Hematopoietic multipotent progenitor cell treated with erythropoietin and hydrocortisone succinate and interleukin-3 and kit ligand, for 4 days (in vitro differentiated cells): ENCODE measurements around the gene ENPP1.

Experiments
- DNase-seq: peaks from one replicate; pipeline ENCODE4 v3.0.0-alpha.2; 2015

The ENPP1 gene

DNA sequence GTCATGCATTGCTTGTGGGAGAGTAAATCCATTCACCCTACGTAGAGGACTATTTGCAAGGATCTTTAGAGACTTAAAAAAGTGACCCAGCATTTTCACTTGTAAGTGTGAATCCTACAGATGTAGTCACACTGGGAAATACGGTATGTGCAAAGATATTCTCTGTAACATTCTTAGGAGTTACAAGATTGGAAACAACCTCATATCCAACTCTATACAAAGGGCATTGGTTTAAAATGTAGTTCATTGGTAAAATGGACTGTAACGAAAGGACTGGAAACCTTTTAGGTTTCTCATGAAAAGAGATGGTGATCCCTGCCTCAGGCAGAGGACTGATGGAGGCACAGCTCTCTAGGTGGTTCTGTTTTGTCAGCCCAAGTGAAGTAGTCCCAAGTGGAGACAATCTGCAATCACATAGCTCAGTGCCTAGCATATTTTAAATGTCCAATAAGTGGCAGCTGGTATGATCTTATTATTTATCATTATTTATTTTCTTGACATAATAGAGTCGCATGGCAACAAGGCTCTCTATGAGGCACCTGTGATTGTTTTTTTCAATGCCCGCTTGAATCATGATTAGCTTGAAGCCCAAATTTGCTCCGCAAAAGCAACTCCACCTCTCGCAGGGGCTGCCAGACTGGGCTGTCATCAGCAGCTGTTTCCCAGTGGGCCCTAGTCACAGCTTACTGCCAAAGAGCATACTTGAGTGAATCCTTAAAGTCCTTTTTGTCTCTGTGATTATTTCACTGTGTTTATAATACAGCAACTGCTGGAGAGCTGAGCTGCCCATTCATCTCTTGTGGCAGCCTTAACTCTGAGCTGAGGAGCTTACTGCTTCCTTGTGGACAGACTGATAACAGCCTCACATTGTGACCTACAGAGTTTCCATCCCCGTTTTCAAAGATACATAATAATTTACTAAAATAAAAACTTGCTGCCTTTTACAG lies 19.8 kb upstream of the ENPP1 start:
- no peak for DNase-seq

DNA sequence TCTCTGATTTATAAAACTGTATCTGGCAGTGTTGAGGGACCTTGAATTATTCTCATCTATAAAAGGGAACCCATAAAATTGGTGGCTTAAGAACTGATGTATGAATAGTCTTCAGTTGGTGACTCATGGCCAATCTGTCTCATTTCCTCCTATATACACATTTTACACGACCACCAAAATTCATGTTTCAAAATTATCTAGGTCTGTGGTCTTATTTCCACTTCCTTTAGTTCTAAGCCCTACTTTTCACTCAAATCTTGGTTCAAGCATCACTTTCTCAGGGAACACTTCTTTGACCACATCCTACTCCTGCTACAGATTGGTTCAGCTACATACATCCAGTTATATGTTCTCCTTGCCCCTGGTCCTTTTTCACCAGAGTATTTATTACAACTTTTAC lies 18.6 kb upstream of the ENPP1 start:
- DNase-seq = peak; percentile 22

DNA sequence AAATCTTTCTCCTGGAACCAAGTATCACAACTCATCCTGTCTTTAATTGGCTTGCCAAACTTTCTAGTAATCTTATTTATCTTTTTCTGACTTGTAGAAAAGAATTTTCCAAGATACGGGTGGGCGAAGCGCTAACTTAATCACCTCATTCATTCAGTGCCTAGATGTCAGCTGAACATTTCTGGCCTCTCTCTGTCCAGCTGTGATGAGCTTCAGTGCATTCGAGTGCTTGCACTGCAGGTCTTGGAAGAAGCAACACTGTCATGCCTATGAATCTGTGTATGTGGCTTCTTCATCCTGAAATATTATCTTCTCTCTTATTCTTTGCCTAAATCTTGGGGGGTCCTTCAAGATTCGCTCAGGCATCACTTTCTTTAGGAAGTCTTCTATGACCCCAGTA lies 16.3 kb upstream of the ENPP1 start:
- DNase-seq = no peak

DNA sequence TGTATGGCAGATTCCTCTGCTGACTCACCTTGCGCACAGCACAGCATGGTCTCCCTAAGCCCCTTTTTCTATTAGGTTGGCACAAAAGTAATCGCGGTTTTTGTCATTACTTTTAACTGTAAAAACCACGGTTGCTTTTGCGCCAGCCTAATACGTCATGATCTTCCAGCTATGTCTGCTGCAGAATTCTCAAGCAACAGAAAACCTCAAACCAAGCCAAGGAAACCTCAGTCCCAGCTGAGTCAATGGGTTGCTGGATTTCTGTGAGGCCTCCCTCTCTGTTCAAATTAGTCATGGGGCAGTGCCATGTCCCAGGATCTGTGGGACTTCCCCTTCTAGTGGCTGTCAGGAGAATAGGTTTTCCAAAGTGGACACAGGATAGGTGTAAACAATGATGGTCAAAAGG lies 15.7 kb upstream of the ENPP1 start:
- DNase-seq = no peak

DNA sequence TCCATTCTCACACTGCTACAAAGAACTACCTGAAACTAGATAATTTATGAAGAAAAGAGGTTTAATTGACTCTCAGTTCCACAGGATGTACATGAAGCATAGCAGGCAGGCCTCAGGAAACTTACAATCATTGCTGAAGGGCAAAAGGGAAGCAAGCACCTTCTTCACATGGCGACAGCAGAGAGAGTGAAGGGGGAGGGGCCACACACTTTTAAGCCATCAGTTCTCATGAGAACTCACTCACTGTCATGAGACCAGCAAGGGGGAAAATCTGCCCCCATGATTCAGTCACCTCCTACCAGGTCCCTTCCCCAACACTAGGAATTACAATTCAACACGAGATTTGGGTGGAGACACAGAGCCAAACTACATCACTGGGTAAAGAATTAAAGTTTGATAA lies 12.5 kb upstream of the ENPP1 start:
- no peak for DNase-seq

DNA sequence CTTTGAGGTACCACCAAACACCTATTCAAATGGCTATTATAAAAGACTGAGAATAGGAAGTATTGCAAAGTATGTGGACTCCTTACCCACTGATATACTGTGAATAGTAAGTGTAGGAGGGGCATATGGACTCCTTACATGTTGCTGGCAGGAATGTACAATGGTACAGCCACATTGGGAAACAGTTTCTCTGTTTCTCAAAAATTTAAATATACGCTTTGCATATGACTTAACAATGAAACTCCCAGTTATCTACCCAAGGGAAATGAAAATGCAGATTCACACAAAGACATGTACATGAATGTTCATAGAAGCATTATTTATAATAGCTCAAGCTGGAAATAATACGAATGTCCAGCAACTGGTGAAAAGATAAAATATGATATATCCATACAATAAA lies 5.5 kb upstream of the ENPP1 start:
- no peak for DNase-seq

DNA sequence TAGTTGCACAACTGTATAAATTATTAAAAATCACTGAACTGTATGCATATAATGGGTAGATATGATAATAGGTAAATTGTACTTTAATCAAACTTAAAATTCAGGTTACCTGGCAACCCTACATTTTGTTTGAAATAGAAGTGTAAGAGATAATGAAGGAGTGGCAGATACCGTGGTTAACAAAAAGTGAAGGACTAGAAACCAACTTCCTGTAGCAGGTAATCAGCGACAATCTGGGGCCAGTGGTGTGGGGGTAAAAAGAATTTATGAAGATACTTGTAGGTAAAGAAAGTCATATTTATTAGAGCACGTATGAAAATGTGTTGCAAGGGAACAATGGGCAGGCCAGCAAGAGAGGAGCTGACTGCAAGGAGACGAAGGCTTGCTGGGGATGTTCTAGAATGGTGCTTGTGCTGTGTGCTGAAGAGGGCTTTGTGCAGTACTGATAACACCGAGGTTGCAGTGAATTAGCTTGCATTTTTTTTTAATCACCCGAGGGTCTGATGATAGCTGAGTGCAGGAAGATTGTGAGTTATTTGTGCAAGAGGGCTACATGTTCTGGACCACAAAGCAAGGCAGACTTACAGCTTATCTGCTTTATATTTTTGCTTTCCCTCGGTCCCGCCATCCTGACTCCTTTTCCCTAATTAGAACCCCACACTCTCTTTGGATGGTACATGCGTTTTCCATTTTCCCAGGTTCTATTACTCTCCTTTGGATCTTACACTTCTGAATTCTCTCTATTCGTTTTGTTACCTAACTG lies 4.6 kb upstream of the ENPP1 start:
- DNase-seq = peak; percentile 36

DNA sequence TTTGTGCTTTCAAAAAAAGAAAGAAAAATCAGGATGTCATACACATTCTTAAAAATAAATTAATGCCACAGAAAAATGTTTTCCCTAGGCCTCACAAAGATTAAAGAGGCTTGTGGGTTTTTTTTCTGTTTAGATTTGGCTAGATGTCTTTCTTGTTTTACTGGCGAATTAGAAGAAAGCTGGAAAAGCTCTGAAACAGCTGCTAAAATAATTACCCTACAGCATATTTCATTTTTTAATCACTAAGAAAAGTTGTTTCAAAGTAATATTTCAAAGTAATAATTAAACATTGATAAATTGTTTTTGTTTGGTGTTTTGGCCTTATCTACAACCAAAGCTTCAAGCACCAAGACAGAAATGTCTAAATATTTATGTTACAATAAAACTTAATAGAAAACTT lies 3.7 kb upstream of the ENPP1 start:
- no peak for DNase-seq

DNA sequence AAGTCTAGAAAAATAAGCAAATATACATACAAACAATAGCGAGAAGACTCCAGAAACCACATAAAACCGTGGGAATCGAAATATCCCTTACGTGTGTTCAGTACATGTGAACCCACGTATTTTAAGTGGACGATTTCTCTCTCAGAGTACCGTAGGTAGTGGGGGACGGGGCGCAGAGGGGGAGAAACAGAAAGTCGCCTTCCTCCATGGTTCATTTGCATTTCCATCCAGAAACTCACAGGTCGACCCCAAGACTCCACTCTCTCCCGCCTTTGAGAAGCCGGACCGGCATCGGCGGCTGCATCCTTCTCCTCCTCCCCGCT lies 538 bp upstream of the ENPP1 start:
- no peak for DNase-seq

DNA sequence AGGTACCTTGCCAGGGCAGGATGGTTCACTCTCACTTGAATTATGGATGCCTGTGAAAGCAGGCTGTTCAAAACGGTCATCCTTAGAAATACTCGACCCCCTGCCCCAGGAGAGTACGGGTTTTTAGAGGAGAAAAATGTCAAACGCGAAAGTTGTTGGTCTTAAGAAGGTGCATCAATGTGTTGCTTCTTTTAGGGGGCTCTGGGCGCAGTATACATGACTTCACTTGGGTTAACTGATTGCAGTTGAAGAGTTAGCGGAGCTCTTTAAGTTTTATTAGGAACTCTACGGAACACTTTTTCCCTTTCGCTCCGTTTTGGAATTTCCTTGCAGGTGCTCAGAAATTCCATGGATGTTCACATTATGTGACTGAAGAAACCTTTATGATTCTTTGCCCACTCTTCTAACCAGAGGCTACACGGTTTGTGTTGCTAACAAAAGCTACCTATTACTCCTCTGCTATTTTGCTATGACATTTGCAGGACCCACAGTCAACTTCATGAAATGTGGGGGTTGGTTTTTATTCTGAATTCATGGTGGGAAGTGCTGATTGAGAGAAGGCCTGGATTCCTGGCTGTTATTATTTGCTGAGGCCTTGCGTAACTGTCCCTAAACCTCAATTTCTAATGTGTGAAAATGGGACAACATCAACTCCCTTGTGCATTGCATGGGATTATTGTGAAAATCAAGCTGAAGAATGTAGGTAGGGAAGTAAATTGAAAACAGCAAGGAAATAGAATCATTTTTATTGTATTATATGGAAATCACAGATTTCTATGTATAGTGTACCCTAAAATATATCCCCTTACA lies 845 bp downstream of the ENPP1 start:
- no peak for DNase-seq

DNA sequence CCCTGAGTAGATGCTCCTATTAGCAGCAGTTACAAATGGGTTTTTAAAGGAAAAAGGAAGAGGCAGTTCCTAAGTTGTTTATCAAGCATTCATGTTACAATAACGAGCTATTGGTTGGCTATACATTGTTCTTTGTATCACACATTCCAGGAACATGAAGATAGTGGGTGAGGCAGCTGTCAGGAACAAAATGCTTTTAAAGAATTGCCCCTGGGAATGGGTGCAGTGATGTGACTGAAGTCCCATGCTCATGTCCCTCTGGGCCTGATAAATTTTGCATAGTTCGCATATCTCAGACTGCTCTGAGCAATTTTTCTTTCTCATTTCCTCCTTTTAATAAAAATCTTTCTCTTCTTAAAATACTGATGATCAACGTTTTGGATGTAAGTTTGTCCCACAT lies 3.7 kb downstream of the ENPP1 start:
- no peak for DNase-seq

DNA sequence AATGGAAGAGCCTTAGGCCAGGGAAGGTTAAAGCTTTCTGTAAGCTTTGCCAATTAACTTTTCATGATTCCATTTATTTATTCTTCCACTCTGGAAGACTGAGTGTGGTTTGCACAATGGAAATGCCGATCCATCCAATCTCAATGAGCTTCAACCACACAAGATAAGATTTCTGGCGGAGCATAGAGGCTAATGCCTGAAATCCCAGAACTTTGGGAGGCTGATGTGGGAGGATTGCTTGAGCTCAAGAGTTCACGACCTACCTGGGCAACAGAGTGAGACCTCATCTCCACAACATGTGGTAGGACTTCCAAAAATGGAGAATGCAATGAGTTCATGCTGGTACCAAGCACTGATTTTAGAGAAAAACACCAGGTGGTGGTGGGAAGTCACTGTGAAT lies 6.2 kb downstream of the ENPP1 start:
- DNase-seq = no peak

DNA sequence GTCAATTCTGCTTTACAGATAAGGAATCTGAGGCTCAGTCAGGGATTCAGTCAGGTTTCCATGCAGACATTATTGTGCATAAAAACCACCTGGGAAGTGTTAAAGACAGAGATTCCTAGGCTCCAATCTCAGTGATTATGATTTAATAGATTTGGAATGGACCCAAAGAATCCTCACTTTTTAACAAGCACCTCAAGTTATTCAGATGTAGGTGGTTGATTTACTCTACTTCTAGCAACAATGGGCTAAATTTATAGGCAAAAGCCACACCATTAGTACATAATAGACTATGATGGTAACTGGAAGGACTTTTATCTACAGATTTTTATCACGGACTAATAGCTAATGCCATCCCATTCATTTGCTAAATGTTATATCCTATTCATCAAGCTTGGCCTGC lies 9.0 kb downstream of the ENPP1 start:
- no peak for DNase-seq

DNA sequence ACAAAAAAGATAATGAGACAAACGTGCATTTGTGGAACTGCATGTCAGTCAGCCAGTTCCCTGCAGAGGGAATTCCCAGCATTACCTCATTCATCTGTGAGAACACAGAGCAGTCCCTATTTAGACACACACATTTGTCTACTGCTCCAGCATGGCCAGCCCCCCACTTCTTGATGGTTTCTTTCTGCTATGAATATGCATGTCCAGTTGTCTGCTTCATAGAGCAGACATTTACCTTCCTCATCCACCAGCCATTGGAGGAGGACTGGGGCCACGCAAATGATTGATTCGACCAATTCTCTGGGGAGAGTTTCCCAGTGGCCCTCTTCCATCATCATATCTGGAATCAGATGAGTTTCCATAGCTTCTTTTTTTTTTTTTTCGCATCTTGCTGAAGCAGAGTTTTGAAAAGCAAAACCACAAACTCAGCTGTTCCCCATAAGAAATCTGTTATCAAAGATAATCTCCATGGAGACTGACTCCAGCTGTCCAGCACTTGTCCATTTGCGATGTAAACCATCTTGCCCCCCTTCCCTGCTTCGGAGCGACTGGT lies 11.8 kb downstream of the ENPP1 start:
- peak; percentile 40 for DNase-seq

DNA sequence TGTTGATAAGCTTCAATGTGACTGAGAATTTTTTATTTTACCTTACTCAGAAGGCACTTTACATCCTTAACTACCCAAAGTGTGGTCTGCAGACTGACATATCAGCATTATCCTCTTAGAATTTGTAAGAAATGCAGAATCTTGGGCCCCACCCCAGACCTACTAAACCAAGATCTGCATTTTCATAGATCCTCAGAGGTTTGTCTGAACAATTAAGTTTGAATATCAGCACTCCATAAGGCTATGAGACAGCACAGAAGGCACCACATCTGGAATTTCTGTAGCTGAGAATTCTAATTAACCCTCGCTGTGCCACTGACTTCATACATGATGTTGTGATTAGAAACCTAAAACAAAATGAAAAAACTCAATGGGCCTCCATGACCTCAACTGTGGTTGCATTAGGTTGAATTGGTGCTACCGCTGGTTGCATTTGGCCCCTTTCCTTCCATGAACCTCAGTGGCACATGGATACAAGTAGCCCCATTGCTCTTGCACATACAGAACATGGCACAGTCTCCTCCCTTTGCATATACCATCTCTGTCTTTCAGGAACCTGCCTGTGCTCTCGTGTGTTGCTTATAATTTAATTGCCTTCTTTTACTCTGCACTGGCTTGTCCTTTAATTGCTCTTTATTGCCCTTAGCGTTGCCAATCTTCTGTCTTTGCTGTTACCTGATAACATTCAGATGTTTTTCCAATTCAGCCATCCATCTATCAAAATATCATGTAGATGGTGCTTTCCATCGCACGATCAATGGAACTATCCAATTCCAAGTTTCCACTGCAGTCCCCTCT lies 13.4 kb downstream of the ENPP1 start:
- no peak for DNase-seq

DNA sequence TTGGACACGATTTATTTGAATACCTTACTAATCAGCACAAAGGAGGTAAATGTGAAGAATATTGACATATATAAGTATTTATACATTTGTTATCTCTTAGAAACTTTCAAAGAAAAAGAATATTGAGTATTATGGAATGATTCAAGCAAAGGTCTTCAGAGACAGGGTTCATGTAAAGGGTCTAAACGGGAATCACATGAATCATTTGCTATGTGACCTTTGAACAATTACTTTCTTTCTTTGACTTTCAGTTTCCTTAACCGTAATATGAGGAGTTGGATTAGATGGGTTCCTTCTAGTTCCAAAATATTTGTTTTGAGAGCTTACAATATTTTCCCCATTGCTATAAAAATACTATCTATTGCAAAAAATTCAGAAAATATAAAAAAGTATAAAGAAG lies 14.3 kb downstream of the ENPP1 start:
- DNase-seq = no peak

DNA sequence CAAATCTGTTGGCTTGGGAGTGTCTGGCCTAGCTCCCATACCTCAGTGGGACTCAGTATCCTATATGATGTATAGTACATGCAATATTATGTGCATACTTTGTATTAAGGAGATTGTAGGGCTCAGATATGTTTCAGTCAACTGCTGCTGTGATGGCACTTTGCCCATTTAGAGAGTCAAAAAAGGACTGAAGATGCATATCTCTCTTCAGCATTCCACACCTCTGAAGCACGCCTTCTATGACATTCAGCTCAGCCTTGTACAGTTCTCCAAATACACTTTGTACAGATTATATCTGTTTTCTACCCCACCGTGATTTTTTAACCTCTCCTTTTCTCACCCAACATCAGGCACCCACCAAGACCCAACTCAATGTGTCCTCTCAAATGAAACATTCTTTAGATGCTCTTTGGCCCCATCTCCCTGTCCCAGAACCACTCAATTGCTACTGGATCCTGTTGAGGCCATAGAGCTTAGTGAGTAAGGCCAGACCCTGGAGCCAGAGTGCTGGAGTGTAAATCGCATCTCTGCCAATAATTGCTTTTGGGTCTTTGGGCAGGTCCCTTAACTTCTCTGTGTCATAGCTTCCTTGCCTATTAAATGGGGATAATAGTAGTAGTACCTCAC lies 15.6 kb downstream of the ENPP1 start:
- DNase-seq = no peak

DNA sequence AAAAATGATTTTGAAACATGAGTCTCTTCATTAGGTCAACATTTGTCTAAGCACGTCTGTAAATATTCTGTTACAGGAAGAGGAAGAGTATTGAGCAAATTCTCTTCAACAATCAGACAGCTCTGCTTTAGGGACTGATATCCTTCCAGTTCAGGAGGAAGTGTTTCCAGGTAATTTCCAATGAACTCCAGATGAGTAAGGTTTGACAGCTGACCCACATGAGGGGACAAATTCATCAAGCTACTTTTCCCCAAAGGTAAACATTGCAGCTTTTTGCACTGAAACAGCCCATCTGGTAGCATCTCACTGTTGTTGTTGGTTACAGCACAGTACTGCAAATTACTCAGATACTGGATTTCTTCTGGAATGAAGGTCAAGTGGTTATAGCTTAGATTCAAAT lies 18.1 kb downstream of the ENPP1 start:
- DNase-seq = no peak

DNA sequence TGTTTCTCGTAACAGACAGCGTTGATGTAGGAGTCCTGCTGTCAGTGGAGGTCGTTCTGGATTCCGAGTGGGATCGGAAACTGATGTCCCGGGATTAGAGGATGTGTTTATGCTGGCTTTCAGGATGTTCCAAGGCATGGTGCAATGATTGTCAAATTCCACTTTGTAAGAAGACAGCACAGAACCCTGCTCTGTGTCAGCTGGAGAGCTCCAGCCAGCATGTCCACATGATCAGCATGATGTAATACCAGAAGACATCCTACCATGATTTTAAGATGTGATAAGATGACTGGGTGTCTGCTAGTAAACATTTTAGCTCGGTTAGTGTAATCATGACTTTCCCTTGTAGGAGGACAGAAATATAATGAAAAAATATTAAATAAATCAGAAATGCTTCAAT lies 20.3 kb downstream of the ENPP1 start:
- peak; percentile 15 for DNase-seq

DNA sequence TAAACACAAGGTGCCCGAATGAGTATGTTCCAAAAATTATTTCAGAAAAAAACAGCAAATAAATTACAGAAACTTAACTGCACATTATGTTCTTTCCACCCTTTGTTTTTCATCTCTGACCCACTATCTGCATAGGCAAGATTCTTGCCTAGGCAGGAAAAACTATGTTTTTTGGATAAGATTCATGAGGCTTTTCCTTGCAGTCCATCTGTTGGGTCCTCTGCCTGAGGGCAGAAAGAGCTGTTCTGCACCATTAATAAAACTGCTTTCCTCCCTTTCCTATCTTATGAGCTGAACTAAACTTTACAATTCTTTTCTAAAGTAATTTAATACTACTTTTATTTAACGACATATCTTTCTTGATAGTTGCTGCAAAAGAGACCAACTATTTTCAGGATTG lies 21.1 kb downstream of the ENPP1 start:
- no peak for DNase-seq

DNA sequence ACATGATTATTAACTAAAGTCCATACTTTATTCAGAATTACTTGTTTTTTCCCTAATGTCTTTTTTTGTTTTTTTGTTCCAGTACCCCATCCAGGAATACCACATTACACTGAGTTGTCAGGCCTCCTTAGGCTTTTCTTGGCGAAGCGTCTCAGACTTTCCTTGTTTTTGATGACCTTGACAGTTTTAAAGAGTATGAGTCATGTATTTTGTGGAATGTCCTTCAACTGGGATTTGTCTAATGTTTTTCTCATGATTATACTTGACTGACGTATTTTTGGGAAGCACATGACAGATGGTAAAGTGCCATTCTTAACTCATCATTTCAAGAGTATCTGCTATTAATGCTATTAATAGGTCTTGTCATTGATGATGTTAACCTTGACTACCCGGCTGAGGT lies 23.6 kb downstream of the ENPP1 start:
- DNase-seq = no peak

DNA sequence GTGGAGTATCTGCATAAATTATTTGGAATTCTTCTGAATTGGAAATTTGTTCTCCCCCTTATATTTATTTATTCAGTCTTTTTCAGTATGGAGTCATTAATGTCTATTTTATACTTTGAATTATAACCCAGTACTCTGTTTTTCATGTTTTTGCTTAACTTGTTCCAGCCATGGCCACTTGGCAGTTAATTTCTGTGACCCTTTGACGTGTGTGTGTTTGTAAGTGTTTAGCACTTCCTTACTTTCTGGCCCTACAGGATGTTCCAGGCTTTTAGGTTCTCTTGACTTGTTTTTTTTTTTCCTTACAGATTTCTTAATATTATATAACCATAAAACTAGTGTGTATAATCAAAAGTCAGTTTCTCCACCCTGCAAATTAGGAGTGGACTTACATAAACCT lies 24.1 kb downstream of the ENPP1 start:
- no peak for DNase-seq
